Osteoblast (primary cell): ENCODE measurements around the gene GPC5. TPM values are rescaled to one million over a fixed set of nuclear protein-coding genes. Genes with fewer than 3 reads are reported as not detected.

Source experiments
- DNase-seq: peaks from one replicate; pipeline ENCODE4 v3.0.0; 2011; ENCODE audit warnings: low spot score, mixed read lengths; ENCODE audit not compliant: insufficient read length; ENCODE audit errors: missing footprints
- H2AFZ ChIP-seq: 2 replicates; pipeline ENCODE4 v1.6.0; 2011; ENCODE audit warnings: mild to moderate bottlenecking, low read length
- H3K27ac ChIP-seq: 2 replicates; pipeline ENCODE4 v1.5.1; 2011; ENCODE audit warnings: mild to moderate bottlenecking, low read depth, low read length, moderate library complexity
- H3K27me3 ChIP-seq: 2 replicates; pipeline ENCODE4 v1.6.0; 2012; ENCODE audit warnings: mild to moderate bottlenecking, control low read depth, inconsistent platforms, low read length, moderate library complexity; ENCODE audit not compliant: insufficient read depth
- H3K36me3 ChIP-seq: 2 replicates; pipeline ENCODE4 v1.5.1; 2011; ENCODE audit warnings: mild to moderate bottlenecking, low read length, control low read depth, moderate library complexity; ENCODE audit not compliant: insufficient read depth
- H3K4me1 ChIP-seq: 2 replicates; pipeline ENCODE4 v1.5.1; 2011; ENCODE audit warnings: mild to moderate bottlenecking, low read length, control low read depth, moderate library complexity; ENCODE audit not compliant: insufficient read depth
- H3K4me2 ChIP-seq: 2 replicates; pipeline ENCODE4 v1.6.0; 2011; ENCODE audit warnings: mild to moderate bottlenecking, low read length; ENCODE audit not compliant: insufficient read depth
- H3K4me3 ChIP-seq: fragments of 200-600 bp; sonication (generic); 3 replicates; pipeline ENCODE4 v1.5.1; 2012; ENCODE audit warnings: mild to moderate bottlenecking, low read length, inconsistent platforms; ENCODE audit not compliant: insufficient read depth
- H3K79me2 ChIP-seq: 2 replicates; pipeline ENCODE4 v1.6.0; 2012; ENCODE audit warnings: mild to moderate bottlenecking, low read length, control low read depth, inconsistent platforms; ENCODE audit not compliant: insufficient read depth
- H3K9me3 ChIP-seq: 2 replicates; pipeline ENCODE4 v1.5.1; 2011; ENCODE audit warnings: low read depth, low read length, control low read depth
- H4K20me1 ChIP-seq: 2 replicates; pipeline ENCODE4 v1.6.0; 2012; ENCODE audit warnings: mild to moderate bottlenecking, low read length, control low read depth; ENCODE audit not compliant: insufficient read depth
- CTCF ChIP-seq: IDR thresholded peaks from 2 replicates; pipeline ENCODE4 v1.5.1; 2011; ENCODE audit warnings: mild to moderate bottlenecking, low read depth, low read length, moderate library complexity; ENCODE audit errors: extremely low read depth
- total RNA-seq: library from RNA; depleted of rRNA; stranded (reverse); fragments of >200 nt; gene quantifications from 2 replicates; pipeline ENCODE4 v1.2.3, GENCODE V29; 2012

The GPC5 gene
- total RNA-seq, 1 donor: 0.36 TPM

GRCh38 chr13:92028695-92029094 is 630.3 kb downstream of the GPC5 start:
- Histone ChIP-seq H3K79me2 (no peaks in the 10 kb centered on the region), H3K4me3 (no peak overlapping the region), H4K20me1 (no peaks in the 10 kb centered on the region), H3K9me3 (no peaks in the 10 kb centered on the region), H3K4me1 (no peaks in the 10 kb centered on the region), H3K27ac (no peak overlapping the region), H3K27me3 (no peaks in the 10 kb centered on the region), H3K4me2 (no peak overlapping the region), H3K36me3 (no peaks in the 10 kb centered on the region), H2AFZ (no peak overlapping the region)
- DNase-seq: no peak
- no peak for TF ChIP-seq CTCF

GRCh38 chr13:92029641-92030040 is 631.2 kb downstream of the GPC5 start:
- Histone ChIP-seq H3K9me3 (no peaks in the 10 kb centered on the region), H3K27ac (no peak overlapping the region), H3K4me2 (no peak overlapping the region), H3K4me1 (no peaks in the 10 kb centered on the region), H3K27me3 (no peaks in the 10 kb centered on the region), H3K79me2 (no peaks in the 10 kb centered on the region), H2AFZ (no peak overlapping the region), H3K4me3 (no peak overlapping the region), H3K36me3 (no peaks in the 10 kb centered on the region), H4K20me1 (no peaks in the 10 kb centered on the region)
- TF ChIP-seq CTCF: no peak
- DNase-seq: no peak

- no peak overlapping the region for H3K4me3 ChIP-seq
- no peaks in the 10 kb centered on the region for H3K27me3 ChIP-seq
- no peak overlapping the region for H3K27ac ChIP-seq
- H2AFZ ChIP-seq: no peak overlapping the region
- no peak for TF ChIP-seq CTCF
- H3K4me2 ChIP-seq: no peak overlapping the region
- H3K9me3 ChIP-seq: no peaks in the 10 kb centered on the region
- no peaks in the 10 kb centered on the region for H3K36me3 ChIP-seq
- H3K79me2 ChIP-seq: no peaks in the 10 kb centered on the region
- H4K20me1 ChIP-seq: no peaks in the 10 kb centered on the region
- H3K4me1 ChIP-seq: no peaks in the 10 kb centered on the region
- DNase-seq: no peak
Observed at GRCh38 chr13:92038905-92039304, 640.5 kb downstream of the GPC5 start.

- H3K4me2 ChIP-seq: no peak overlapping the region
- no peak overlapping the region for H2AFZ ChIP-seq
- no peak overlapping the region for H3K27ac ChIP-seq
- H3K4me3 ChIP-seq: no peak overlapping the region
- no peaks in the 10 kb centered on the region for H3K4me1 ChIP-seq
- no peaks in the 10 kb centered on the region for H3K79me2 ChIP-seq
- no peaks in the 10 kb centered on the region for H4K20me1 ChIP-seq
- no peak for TF ChIP-seq CTCF
- DNase-seq: no peak
- no peaks in the 10 kb centered on the region for H3K27me3 ChIP-seq
- no peaks in the 10 kb centered on the region for H3K36me3 ChIP-seq
- H3K9me3 ChIP-seq: peaks cover 3% of the 10 kb centered on the region
Observed at GRCh38 chr13:92042522-92042921, 644.1 kb downstream of the GPC5 start.
